Astrocyte of the cerebellum (primary cell): Measurements from ENCODE around the gene CD164L2.

Source experiments
- DNase-seq: peaks from one replicate; pipeline ENCODE4 v3.0.0-alpha.2; 2011; ENCODE audit warnings: low read depth
- H3K4me3 ChIP-seq: 2 replicates; pipeline ENCODE4 v1.5.1; 2011; ENCODE audit warnings: mild to moderate bottlenecking, low read depth, low read length, moderate library complexity
- in situ Hi-C: cut with HindIII; loops from 2 replicates; pipeline ENCODE4 v1.10.0; 2017; ENCODE audit warnings: low sequenced_read_pairs
- TF ChIP-seq, protein P1 (sequence below): IDR thresholded peaks from 2 replicates; pipeline ENCODE4 v1.5.1; 2012; ENCODE audit warnings: low read length, low read depth, moderate library complexity, mild to moderate bottlenecking; ENCODE audit errors: missing control alignments

Gene CD164L2

GRCh38 chr1:27356619-27357280 is 26.4 kb downstream of the CD164L2 start:
- H3K4me3 ChIP-seq, result no peak overlapping the region
- DNase-seq, result no peak
- in situ Hi-C loops, result no loop called here
- TF ChIP-seq, protein P1, sequence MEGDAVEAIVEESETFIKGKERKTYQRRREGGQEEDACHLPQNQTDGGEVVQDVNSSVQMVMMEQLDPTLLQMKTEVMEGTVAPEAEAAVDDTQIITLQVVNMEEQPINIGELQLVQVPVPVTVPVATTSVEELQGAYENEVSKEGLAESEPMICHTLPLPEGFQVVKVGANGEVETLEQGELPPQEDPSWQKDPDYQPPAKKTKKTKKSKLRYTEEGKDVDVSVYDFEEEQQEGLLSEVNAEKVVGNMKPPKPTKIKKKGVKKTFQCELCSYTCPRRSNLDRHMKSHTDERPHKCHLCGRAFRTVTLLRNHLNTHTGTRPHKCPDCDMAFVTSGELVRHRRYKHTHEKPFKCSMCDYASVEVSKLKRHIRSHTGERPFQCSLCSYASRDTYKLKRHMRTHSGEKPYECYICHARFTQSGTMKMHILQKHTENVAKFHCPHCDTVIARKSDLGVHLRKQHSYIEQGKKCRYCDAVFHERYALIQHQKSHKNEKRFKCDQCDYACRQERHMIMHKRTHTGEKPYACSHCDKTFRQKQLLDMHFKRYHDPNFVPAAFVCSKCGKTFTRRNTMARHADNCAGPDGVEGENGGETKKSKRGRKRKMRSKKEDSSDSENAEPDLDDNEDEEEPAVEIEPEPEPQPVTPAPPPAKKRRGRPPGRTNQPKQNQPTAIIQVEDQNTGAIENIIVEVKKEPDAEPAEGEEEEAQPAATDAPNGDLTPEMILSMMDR, result no peak

DNA sequence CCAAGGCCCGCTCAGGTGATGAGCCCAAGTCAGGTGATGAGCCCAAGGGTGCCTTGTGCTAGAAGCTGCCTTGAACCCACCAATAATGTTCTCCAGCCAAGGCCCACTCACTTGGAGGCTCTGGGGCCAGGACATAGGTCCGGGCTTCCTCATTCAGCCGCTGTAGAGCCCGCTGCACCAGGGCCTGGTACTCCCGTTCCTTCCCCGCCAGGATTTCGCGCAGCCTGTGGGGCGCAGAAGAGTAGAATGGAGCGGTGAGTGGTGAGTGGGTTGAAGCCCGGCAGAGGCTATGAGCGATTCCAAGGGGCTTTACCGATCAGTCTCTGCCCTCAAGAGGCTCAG is 26.9 kb downstream of the CD164L2 start:
- in situ Hi-C loops, result no loop called here
- no peak for DNase-seq
- TF ChIP-seq, protein P1, result no peak
- H3K4me3 ChIP-seq, result no peak overlapping the region

DNA sequence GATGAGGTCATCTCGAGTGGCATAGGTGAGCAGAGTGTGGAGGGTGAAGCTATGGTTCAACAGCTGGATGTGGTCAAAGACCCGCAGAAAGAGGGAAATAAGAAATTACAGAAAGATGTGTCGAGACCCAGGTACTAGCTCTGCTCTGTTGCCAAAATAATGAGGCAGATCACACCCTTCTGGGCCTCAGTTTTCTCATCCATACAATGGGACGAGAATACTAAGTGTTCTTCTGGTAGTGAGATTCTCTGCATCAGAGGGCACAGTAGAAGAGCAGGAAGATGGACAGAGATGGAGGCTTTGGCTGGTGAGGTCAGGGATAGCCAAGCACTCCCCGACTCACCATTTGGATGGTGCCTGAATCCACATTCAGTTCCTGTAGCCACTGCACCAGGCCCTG is 27.4 kb downstream of the CD164L2 start:
- no peak overlapping the region for H3K4me3 ChIP-seq
- DNase-seq, result no peak
- TF ChIP-seq, protein P1, result no peak
- in situ Hi-C loops, result no loop called here

GRCh38 chr1:27353629-27354028 is 29.5 kb downstream of the CD164L2 start:
- TF ChIP-seq, protein P1, result no peak
- H3K4me3 ChIP-seq, result no peak overlapping the region
- no peak for DNase-seq
- in situ Hi-C loops, result no loop called here

DNA sequence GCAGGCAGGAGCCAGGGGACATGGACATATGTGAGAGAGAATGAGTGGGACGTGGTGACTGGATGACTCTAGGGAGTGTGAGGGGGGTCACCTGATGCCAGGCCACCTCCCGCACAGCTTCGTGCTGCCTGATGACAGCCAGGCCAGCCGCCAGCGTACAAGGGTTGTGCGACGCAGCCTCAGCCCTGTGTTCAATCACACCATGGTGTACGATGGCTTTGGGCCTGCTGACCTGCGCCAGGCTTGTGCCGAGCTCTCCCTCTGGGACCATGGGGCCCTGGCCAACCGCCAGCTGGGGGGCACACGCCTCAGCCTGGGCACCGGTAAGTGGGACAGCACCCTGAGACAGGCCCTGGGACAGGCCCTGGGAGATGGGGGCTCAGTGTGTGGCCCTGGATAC is 30.0 kb downstream of the CD164L2 start:
- DNase-seq, result no peak
- TF ChIP-seq, protein P1, result no peak
- H3K4me3 ChIP-seq, result no peak overlapping the region
- in situ Hi-C loops, result no loop called here

- TF ChIP-seq, protein P1, result no peak
- no peak for DNase-seq
- H3K4me3 ChIP-seq, result no peak overlapping the region
- in situ Hi-C loops, result no loop called here
These were observed 31.5 kb downstream of the CD164L2 start for GRCh38 chr1:27351541-27352107.
